ENCODE data around the gene STXBP5. TPM values are rescaled to one million over a fixed set of nuclear protein-coding genes. Genes with fewer than 3 reads are reported as not detected.
A peak's percentile ranks its signal among the peaks of the same experiment; 100 is the strongest.
"Not testable (repeated sequence)": the region's sequence is repeated elsewhere in the genome, so short reads cannot be mapped to it uniquely, and the experiment has no call there.

Gene STXBP5
- polyA plus RNA-seq, 3 donors, result 14.1 to 15.3 (median 14.6) TPM

DNA sequence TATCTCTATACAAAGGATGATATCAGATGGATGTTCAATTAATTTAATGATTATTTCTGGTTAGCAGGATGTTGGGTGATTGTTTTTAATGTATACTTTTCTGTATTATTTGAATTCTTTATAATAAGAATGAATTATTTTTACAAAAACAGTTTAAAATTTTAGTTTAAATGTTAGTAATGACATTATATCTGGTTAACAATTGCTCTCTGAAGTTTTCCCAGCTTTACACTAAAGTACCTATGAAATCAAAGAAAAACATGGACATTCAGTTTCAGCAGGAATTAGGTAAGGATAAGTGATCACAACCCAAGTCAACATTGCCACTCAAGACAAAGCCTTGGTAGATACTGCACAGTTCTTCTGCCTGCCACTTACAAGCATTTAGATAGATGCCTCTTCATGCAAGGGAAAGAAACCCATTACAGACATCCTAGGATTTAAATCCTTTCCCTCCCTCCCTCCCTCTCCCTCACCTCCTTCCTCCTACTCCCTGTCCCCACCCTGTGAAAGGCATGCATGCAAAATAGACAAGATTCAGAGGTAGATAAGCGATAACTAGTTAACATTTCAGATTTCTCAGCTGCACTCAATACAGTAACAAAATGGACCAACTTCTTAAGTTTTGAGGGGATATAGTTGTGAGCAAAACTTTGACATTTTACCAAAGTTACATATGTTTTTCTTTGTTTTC is 143.8 kb downstream of the STXBP5 start:
- no peak for DNase-seq (ENCODE audit: low read depth in 3 of 3, low spot score in 2 of 3)

DNA sequence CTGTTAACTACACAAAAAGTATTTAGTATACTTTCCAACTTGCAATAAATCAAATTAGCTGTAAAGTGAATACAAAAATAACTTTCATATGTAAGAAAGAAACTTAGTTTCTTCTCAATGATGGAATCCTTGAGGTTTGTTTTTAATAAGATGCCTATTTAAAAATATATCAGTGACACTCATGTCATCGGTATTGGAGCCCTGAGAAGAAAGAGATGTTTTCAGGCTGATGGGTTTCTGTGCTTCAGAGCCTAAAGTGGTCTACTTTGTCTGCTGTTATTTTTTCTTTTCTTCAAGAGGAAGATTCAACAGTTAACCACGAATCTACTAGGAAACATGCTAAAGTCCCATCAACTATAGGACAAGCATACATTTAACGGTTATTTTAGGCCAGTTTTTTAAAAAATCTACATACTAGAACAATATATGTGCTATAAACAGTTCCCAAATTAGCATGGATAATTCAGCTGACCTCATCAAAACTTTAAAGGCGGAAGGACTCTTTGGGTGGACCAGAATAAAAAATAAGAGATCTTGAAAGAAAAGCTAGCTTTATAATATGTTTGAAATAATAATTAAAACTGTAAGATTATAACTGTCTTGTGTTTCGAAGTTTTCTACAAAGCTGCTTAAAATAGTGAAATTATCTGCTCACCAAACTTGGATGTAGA is 157.2 kb downstream of the STXBP5 start:
- DNase-seq (ENCODE audit: low read depth in 3 of 3, low spot score in 2 of 3), result no peak

- DNase-seq (ENCODE audit: low read depth in 3 of 3, low spot score in 2 of 3), result no peak
Measured at GRCh38 chr6:147366290-147366689, 162.1 kb downstream of the STXBP5 start.

DNA sequence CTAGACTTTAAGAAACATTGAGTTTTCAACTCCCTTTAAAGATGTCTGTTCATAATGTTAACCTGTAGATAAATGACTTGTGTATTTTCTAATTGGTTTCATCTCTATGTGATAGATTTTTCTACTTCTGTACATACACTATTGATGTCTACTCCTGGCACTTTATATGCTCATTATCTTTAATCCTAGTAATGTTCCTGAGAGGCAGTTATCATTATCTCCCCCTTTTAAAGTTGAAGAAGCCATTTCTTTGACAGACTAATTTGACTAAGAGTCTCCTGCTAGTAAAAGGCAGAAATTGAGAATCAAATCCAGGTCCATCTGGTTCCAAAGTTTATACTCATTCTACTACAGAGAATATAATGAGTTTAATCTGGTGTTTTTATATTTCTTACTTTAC is 167.1 kb downstream of the STXBP5 start:
- DNase-seq (ENCODE audit: low read depth in 3 of 3, low spot score in 2 of 3), result no peak

- no peak for DNase-seq (ENCODE audit: low read depth in 3 of 3, low spot score in 2 of 3)
Measured at GRCh38 chr6:147372806-147373205, 168.6 kb downstream of the STXBP5 start.

DNA sequence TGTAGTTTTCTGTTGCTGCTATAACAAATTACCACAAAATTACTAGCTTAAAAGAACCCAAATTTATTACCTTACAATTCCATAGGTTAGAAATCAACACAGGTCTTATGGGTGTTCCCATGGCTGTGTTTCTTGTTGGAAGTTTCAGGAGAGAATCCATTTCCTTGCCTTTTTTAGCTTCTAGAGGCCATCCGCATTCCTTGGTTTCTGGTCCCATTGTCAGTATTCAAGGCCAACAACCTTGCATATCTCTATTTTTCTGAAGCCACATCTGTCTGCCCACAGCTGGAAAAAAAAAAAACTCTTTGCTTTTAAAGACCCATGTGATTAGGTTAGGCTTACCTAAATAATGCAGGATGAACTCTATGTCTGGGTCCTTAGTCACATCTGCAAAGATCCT is 174.6 kb downstream of the STXBP5 start:
- no peak for DNase-seq (ENCODE audit: low read depth in 3 of 3, low spot score in 2 of 3)

- DNase-seq (ENCODE audit: low read depth in 3 of 3, low spot score in 2 of 3), result not testable (repeated sequence)
Measured at GRCh38 chr6:147380841-147381240, 176.6 kb downstream of the STXBP5 start.

DNA sequence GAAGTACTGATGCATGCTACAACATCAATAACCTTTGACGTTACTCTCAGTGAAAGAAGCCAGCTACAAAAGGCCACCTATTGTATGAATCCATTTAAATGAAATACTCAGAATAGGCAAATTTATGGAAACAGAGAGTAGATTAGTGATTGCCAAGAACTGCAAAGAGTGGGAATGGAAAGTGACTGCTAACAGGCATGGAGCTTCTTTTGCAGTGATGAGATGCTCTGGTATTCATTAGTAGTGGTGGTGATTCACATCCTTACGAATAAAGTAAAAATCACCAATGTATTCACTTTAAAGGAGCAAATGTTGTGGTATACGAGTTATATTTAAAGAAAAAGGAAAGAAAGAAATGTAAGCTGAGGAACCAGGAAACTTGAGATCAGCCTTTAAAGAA is 177.5 kb downstream of the STXBP5 start:
- DNase-seq (ENCODE audit: low read depth in 3 of 3, low spot score in 2 of 3), result no peak

- peak in 1 of 3 donors; percentile 13 for DNase-seq (ENCODE audit: low read depth in 3 of 3, low spot score in 2 of 3)
Measured at GRCh38 chr6:147382945-147383554, 178.8 kb downstream of the STXBP5 start.

DNA sequence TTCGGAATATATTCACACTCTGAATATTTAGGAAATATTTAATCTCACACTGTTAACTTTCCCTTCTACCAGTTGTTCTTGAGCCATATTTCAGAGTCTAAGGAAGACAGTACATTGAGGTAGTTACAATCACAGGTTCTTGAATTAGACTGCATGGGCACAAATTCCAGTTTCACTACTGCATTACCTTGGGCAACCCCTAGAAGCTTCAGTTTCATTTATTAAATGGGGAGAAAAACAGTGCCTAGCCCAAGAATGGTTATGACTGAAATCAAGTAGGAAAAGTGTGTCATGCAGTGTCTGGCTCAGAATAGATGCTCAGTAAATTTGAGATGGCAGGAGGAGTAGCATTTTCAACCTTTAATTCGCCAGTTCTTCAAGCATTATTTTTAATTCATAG is 179.8 kb downstream of the STXBP5 start:
- no peak for DNase-seq (ENCODE audit: low read depth in 3 of 3, low spot score in 2 of 3)

DNA sequence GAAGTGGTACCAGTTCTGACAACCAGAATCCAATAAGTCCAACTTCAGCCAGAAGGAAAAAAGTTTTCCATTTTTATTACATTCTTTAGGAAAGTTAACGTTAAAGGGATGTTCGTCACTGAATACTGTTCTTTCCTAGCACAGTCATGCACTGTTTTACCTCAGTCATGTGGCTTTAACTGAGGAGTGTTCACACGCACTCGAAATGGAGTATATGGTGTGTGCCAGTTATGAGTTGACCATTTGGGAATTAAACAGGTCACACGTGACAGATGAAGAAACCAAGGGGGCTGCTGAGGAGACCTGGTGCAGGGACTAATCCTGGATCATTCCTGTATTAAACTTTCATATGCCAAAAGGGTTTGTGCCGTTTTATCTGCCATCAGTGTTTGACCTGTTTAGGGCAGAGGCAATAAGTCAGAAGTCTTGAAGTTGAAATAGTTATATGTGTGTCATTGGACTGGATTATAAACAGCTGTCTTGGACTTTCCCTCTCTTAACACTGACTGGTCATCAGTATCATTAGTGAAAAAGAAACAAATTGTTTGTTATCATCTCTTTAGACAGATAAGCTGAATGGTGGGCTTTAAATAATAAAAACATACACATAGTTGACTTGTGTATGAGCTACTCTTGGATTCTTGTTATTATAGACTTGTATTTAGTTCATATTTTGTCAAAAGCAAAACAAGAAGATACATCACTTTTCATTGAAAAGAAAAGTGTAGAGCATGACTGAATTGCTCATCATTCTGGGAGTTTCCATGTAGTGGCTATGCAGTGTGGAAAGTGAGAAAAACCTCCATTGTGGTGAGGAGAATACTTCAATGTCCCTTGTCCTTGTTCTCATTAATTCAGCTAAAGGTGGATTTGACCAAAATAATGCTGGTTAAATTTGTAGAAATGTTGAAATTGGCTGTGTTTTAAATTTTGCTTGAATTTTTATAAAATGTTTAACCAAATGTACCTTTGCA is 180.8 kb downstream of the STXBP5 start:
- no peak for DNase-seq (ENCODE audit: low read depth in 3 of 3, low spot score in 2 of 3)

GRCh38 chr6:147389463-147389862 is 185.2 kb downstream of the STXBP5 start:
- no peak for DNase-seq (ENCODE audit: low read depth in 3 of 3, low spot score in 2 of 3)

GRCh38 chr6:147390909-147391536 is 186.8 kb downstream of the STXBP5 start:
- peak in 2 of 3 donors; percentile 13 to 16 for DNase-seq (ENCODE audit: low read depth in 3 of 3, low spot score in 2 of 3)

GRCh38 chr6:147392917-147393625 is 188.9 kb downstream of the STXBP5 start:
- no peak for DNase-seq (ENCODE audit: low read depth in 3 of 3, low spot score in 2 of 3)

DNA sequence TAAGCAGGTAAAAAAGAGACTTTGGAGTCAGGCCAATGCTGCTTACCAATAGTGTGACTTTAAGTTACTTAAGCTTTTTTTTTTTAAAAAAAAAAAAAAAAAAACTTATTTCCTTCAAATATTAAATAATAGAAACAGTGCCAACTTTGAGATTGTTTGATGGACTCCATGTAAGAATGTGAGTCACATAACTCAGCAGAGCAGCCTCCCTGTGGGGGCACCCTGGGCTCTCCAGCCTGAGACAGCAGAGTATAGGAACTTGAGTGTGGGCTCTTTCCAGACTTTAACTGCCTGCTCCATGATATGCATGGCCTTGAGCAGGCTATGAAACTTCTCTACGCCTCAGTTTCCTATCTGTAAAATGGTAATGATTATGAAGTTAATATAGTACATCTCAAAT is 190.9 kb downstream of the STXBP5 start:
- no peak for DNase-seq (ENCODE audit: low read depth in 3 of 3, low spot score in 2 of 3)

GRCh38 chr6:147397306-147397705 is 193.1 kb downstream of the STXBP5 start:
- DNase-seq (ENCODE audit: low read depth in 3 of 3, low spot score in 2 of 3), result no peak

DNA sequence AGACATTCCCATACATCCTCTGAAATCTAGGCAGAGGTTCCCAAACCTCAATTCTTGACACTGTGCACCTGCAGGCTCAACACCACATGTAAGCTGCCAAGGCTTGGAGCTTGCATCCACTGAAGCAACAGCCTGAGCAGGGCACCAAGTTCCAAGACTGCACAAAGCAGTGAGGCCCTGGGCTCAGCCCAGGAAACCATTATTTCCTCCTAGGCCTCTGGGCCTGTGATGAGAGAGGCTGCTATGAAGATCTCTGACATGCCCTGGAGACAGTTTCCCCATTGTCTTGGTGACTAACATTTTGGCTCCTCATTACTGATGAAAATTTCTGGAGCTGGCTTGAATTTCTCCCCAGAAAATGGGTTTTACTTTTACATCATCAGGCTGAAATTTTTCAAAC is 196.8 kb downstream of the STXBP5 start:
- DNase-seq (ENCODE audit: low read depth in 3 of 3, low spot score in 2 of 3), result no peak

GRCh38 chr6:147401779-147402178 is 197.6 kb downstream of the STXBP5 start:
- no peak for DNase-seq (ENCODE audit: low read depth in 3 of 3, low spot score in 2 of 3)

- no peak for DNase-seq (ENCODE audit: low read depth in 3 of 3, low spot score in 2 of 3)
Measured at GRCh38 chr6:147406783-147407182, 202.6 kb downstream of the STXBP5 start.

- no peak for DNase-seq (ENCODE audit: low read depth in 3 of 3, low spot score in 2 of 3)
Measured at GRCh38 chr6:147407571-147407970, 203.4 kb downstream of the STXBP5 start.

All from right renal cortex interstitium (tissue), 3 donors.